Cardiac septum (tissue), 1 donor: ENCODE results near the gene AQP5. TPM values are rescaled to one million over a fixed set of nuclear protein-coding genes. Genes with fewer than 3 reads are reported as not detected.

Experiments
- DNase-seq: peaks from one replicate; pipeline ENCODE4 v3.0.0-alpha.2; 2020; ENCODE audit warnings: low spot score
- intact Hi-C: fragments of 100-400 bp; cut with DNase I; formaldehyde crosslinking; loops from one replicate; pipeline ENCODE4 v1.14.0; 2022
- total RNA-seq: library from RNA; stranded (reverse); fragmentation: NEBNext Ultra II Directional; extraction: Animal tissue kit (Norgen Biotek cat#: 25700); gene quantifications from one replicate; pipeline ENCODE4 v1.2.1, GENCODE V29; 2021
- donor health status: DM: no; HTN: no; CAD: no.

AQP5 gene
- total RNA-seq, 1 donor from 2014 or later: not detected

GRCh38 chr12:49947593-49948226 is 14.0 kb upstream of the AQP5 start:
- intact Hi-C loops: loop anchor here (5.0 kb wide), 1 partner anchor 80 kb away; no protein-coding TSS in a partner anchor
- DNase-seq: no peak

DNA sequence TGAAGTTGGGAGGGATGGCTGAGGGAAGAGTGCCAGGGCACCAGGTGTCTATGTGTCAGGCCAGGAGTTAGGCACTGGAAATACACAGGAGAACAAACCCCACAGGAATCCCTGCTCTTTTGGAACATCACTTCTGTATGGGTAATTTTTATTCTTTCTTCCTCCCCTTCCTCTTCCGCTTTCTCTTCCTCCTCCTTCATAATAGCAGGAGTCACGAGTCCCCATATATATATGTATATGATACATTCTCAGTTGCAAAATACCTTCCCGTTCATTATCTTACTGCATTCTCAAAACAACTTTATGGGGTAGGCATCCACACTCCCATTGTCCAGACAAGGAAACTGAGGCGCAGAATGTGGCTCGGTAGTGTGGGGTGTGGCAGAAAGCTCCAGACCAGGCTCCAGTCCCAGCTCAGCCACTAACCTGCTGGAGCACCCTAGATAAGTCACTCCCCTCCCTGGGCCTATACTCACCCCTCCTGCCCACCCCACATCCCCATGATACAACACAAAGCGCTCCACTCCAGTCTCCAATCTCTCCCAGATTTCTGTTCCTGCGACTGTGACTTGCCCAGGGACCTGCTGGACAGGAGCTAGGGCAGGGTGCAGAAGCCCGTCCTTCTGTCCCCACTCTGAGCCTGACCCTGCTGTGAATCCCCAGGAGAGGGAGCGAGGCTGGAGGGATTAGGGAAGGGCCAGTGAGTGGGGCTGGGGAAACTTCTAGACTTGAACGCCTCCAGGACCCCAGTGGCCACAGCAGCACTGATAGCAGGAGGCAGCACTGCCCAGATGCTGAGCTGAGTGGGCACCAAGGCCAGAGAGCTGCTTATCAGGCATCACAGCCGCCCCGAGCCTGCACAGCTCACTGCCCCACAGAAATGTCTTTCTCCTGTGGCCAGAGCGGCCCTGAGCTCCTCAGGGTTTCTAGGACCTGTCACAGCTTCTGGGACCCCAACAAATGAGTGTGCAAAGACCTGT is 12.5 kb upstream of the AQP5 start:
- intact Hi-C loops: loop anchor here (5.0 kb wide), 1 partner anchor 82 kb away; no protein-coding TSS in a partner anchor
- peak; percentile 41 for DNase-seq

GRCh38 chr12:49949866-49950265 is 11.8 kb upstream of the AQP5 start:
- intact Hi-C loops: loop anchor here (5.0 kb wide), 1 partner anchor 83 kb away; no protein-coding TSS in a partner anchor
- no peak for DNase-seq

DNA sequence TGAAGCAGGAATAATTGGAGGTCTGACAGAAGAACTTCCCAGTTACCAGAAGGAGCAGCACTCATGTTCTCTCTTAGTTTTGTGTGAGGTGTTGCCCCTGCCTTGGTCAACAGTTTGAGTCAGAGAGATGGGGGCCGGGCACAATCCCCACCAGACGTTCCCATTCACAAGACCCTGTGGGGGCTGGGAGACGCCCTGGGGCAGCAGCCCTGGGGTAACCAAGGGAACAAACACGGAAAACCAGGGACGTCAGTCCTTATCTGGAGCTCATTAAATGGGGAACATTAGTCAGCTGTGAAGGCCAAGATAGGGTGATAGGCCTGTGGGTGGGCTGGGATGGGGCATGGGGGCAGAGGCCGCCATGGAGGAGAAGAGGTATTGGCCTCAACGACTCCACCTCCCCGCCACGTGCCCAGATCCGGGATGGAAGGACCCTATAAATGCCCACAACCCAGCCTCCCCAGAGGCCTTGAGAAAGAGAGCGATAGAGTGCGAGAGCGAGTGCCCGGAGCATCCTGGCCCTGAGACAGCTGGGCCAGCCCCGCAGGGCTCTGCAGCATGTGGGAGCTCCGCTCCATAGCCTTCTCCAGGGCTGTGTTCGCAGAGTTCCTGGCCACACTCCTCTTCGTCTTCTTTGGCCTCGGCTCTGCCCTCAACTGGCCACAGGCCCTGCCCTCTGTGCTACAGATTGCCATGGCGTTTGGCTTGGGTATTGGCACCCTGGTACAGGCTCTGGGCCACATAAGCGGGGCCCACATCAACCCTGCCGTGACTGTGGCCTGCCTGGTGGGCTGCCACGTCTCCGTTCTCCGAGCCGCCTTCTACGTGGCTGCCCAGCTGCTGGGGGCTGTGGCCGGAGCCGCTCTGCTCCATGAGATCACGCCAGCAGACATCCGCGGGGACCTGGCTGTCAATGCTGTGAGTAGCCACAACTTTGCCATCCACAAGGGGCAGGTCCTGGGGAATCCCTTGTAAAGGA is 11.1 kb upstream of the AQP5 start, which contains the start of gene AQP2:
TSS of gene AQP2 (plus strand) at position 465 of the 979 bp plus-strand sequence. CDS start at position 559, 94 bp downstream.
- intact Hi-C loops: no loop called here
- no peak for DNase-seq

DNA sequence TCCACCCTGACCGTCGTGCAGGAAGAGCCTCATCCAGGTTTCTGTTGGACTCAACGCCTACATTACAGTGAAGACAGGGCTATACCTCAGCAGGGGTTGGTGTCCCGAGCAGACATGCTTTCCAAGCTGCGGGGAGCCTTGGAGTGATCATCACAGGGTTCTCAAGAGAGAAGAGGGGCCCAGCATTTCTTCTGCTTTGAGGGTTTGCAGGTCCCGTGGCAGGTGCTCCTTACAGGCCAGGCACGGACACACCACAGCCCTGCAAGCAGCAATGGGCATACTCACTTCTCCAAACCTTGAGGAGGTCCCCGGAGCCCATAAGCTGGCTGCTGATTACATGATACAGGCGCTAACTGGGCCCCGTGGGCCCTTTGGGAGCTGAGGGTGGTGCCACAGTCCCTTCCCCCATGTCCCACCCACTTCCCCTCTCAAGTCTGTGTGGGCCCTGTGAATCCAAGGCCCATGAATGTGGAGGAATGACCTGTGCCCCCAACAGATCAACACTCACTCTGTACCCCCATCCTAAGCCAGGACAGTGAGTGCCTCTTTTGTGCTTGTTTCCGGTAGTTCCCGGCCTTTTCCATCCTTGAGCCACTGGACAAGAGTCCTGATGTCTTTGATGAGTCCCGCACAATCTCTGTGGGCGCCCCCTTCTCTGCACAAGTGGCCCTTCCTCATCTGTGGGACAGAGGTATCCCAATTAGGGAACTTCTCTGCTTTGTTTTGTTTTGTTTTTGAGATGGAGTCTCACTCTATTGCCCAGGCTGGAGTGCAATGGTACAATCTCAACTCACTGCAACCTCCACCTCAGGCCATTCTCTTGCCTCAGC is 10.0 kb upstream of the AQP5 start:
- DNase-seq: peak; percentile 64
- intact Hi-C loops: no loop called here

- peak; percentile 66 for DNase-seq
- intact Hi-C loops: no loop called here
Observed at GRCh38 chr12:49952391-49953055, 9.1 kb upstream of the AQP5 start.

DNA sequence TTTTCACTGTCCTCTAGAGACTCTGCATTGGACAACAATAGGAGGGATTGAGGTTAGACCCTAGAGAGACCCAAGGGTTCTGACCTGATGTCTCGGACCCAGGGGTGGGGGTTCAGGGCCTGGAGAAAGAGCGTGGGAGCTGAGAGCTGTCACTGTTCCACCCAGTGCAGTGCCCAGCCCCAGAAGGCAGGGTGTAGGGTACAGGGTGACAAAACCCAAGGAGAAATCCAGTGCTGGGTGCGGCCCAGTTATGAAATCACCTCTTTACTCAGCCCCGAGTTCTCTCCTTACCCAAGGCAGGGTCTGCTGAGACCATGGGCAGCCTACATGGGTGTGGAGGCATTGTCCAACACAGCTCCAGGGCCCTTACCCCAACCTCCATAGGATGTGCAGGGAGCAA is 8.5 kb upstream of the AQP5 start:
- intact Hi-C loops: no loop called here
- DNase-seq: no peak

GRCh38 chr12:49953961-49954846 is 7.5 kb upstream of the AQP5 start:
- DNase-seq: no peak
- intact Hi-C loops: no loop called here

DNA sequence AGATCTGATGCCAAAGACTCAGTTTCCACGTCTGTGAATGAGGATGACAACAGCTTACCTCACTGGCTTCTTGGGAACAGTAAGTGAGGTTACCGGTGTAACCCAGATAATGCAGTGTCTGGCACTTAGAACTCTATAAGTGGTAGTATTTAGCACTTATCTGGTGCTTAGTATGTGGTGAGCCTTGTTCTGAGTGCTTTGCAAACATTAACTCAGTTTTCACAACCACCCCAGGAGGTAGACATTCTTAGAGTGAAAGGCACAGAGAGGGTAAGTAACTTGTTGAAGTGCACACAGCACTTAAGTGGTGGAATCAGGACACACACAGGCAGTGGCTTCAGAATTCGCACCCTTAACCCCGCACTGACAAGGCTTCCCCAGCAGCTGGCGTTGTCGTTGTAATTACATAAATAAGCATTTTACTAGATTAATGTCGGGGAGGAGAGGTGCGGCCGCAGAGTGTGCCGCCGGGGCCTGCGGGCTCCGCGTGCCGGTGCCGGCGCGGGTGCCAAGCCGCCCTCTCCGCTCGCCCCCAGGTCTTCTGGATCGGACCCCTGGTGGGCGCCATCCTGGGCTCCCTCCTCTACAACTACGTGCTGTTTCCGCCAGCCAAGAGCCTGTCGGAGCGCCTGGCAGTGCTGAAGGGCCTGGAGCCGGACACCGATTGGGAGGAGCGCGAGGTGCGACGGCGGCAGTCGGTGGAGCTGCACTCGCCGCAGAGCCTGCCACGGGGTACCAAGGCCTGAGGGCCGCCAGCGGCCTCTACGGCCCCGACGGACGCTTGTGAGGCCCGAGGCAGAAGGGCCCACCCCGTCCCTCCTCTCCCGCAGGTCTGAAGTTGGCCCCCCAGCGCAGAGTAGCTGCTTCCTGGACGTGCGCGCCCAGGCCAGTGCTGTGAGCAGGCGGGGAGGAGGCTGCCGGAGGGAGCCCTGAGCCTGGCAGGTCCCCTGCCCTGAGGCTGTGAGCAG is 6.5 kb upstream of the AQP5 start:
- intact Hi-C loops: no loop called here
- DNase-seq: no peak

DNA sequence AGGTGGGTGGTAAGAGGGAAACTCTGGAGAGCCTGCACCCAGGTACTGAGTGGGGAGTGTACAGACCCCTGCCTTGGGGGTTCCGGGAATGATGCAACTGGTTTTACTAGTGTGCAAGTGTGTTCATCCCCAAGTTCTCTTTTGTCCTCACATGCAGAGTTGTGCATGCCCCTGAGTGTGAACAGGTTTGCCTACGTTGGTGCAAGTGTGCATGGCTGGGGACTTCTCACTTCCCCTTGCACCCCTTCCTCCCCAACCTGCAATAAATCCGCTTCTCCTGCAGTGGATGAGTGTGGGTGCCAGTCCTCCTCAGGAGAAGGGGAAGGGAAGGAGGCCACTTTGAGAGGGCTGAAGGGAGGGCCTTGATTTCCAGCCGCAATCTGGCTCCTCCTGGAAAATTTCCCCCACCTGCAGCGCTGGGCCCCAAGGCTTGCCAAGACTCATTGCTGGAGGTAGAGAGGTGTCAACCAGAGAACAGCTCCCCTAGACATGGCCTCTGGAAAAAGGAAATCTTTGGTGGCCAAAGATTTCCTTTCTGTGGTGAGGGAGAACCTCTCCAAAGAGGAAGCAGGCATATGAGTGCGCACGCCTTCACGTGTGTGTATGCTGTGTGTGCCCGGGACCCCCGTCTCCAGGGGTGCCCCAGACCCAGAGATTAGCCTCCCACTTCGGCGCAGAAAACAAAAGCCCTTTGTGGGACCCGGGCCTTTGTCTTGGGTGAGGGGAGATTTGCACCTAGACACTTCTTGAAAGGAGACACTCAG is 5.6 kb upstream of the AQP5 start:
- intact Hi-C loops: no loop called here
- no peak for DNase-seq

GRCh38 chr12:49956663-49957569 is 4.8 kb upstream of the AQP5 start:
- intact Hi-C loops: no loop called here
- DNase-seq: no peak

GRCh38 chr12:49957570-49957967 is 4.1 kb upstream of the AQP5 start:
- intact Hi-C loops: no loop called here
- DNase-seq: no peak

DNA sequence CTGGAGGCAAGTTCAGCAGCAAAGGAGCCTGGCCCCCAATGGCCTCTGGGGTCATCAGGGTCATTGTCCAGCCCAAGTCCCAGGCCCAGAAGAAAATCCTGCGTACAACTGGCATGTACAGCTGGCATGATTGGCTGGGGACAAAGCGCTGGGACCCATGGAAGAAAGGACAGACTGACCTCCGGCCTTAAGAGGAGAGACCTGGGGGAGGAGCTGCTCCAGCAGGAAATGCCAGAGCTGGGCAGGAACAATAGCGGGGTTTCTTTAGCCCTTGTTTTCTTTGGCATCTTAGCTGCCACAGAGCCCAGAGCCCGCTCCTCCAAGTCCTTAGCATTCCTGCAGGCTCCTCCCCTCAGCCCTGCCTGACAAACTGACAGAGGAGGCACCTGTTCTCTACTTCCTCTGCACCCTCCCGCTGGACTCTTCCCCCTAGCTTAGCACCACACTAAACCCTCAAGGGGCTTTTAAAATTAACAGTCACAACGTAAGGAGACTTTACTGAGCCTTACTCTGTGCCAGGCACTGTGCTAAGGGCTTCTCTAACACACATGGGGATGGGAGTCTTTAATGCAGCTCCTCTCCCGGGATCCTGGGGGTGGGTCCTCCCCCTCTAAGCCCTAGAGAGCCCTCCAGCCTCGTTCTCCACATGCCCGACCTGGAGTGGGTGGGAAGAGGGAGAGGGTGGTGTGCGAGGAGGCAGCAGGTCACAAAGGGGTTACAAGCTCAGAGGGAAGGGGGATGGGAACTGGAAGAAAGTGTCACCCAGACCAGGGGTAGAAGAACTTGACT is 1.8 kb upstream of the AQP5 start:
- intact Hi-C loops: loop anchor here (10.0 kb wide), 1 partner anchor 185 kb away; no protein-coding TSS in a partner anchor
- DNase-seq: no peak
